Measurements from ENCODE around the gene TPM1.

DNA sequence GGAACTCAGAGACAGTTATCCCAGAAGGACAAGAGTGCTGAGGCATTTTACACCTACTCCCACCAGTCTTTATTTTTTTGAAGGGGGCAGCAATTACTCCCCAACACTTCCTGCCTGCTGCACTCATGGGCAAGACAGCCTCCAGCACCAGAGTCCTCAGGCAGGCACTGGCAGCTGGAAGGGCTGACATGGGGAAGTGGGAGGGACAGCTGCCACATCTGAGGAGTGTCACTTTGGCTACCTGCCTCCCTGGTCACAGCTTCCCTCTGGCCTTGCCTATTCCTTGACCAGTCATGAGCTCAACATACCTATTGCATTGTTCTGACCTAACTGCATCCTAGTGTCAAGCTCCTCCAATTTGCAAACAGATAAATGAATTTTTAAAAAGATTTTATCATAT is 68.9 kb downstream of the TPM1 start:
- TF ChIP-seq EZH2 (IDR thresholded peaks at IDR 0.05; ENCODE audit: insufficient read depth, poor library complexity, severe bottlenecking), result no peak
- no peak for TF ChIP-seq EZH2phosphoT487 (IDR thresholded peaks at IDR 0.05; ENCODE audit: insufficient read depth, low read depth)

Data from GM23248 (cell line).